ENCODE results near the gene ISG20L2.

Gene ISG20L2

DNA sequence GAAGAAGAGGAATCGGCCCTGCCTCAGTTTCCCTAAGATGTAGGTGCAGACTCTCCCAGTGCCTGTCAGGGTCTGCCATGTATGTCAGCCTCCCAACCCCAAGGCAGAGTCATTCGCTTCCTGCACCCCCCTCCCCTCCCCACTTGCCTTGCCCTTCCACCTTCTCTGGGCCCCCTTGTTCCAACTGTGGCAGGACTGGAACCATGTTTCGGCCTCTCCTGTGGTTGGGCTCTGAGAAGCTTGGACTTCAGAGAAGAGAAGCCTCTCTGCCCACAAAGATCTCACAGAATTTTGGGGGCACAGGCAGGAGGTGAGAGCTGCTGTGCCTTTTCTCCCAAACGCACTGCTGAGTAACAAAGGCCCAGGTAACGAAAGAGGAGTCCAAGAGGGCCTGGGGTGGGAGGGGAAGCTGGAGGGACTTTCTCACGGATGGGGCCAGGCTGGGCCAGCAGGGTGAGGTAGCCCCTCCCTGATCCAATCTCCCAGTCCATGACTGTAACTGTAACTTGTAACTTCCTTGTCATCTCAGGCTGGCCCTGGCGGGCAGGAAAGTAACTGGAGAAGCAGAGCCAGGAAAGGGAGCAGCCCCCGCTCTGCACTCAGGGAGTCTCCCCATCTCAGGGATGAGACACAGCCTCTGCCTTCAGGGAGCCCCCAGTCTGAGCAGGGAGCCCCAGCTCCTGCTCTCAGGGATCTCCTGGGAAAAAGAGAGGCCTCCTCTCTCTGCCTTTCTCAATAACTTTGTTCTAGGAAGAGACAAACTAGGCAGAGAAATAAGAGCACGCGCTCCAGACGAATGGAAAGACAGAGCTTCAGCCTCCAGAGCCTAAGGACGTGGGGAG is 34.5 kb downstream of the ISG20L2 start:
- intact Hi-C loops (cut with DNase I), result no loop called here

DNA sequence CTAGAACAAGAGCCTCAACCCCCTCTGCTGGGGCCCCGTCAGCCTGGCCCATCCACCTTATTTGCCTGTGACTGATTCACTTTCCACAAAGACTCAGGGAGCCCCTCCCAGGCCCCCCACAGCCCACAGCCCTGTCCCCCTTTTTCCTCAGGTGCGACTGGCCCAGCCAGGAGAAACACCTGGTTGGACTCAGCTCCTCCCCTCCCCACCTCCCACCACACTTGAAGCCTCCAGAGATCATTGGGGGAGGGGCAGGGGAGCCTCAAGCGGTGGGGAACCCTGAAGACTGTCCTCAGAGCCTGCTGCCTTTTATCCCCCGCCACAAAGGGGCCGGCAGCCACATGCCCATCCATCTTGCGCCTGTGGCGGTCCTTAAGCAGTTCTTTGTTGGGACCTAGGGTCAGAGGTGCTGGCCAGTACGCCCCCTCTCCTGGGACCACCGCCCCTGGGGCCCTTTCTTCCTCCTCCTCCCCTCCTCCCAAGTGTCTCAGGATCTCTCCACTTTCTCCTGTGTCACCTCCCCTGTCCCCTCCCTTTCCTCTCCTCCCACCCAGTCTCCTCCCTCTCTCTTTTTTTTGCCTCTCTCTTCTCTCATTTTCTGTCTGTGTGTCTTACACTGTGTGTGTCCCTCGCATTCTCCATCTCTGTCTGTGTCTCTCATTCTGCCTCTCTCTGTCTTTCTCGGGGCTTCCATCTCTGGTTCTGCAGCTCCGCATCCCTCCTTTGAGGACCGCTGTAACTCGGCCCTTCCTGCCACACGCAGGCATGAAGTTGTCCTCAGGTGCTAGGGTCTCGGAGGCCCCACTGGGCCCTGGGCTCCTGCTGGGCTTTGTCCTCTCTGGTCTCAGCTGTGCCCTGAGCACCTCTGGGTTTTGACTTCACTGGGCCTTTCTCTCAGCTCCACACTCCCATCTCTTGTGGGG is 35.4 kb downstream of the ISG20L2 start:
- no peak for DNase-seq
- intact Hi-C loops (cut with DNase I), result no loop called here

More for the DNA sequence above, 34.5 kb downstream of the ISG20L2 start:
- no peak for DNase-seq

DNA sequence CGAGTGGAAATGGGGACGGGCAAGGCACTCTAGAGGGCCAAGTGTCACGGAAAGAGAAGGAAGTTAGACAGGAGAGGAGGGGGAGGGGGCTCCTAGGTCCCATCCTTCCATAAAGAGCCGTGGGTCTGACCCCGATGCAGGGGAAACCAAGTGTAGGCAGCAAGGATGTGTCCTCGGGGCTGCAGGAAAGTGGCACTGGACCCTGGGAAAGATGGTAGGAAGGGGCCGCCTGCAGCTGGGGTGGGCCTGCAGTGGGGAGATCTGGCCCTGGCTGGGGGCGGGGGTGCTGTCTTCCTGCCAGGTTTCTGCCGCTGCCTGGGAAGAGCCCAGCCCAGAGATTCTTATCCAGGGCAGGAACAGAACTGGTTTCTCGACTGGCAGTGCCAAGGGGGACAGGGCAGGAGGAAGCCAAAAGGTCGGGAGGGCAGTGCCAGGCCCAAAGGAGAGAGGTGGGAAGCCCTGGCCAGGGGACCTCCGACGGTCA is 36.1 kb downstream of the ISG20L2 start:
- intact Hi-C loops (cut with DNase I), result no loop called here

DNA sequence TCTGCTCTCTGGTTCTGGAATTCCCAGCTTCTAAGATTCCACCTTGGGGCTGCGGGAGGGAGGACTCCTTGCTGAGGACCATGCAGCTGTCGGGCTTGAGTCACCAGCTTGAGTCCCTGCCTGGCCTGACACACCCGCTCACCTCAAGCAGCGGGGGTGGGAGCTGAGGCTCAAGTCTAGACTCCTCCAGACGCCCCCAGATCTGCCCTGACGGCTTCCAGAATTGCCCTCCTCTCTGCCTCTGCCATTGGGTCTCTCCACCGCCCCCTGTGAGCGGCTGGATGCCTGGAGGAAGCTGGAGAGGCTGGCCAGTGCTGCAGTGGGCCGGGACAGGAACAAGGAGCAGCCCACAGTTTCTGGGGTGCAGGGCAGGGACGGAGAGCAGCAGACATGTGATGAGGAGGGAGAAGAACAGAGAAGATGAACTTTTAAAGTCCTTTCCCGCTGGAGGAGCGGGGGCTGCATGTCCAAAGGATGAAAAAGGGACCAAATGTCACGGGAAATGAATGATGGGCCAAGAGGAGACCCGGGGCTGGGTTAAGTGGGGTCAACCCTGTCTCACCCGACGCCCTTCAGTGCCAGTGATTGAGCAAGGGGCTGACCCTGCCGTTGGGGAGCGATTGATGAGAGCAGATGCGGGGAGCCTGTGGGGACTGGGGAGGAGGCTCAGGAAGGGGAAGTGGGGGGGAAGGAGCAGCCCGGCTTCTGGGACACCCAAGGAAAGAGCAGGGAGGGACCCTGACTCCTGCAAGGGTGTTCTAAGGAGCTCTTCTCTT is 36.7 kb downstream of the ISG20L2 start:
- DNase-seq, result no peak
- intact Hi-C loops (cut with DNase I), result no loop called here

More for the DNA sequence above, 36.1 kb downstream of the ISG20L2 start:
- no peak for DNase-seq

DNA sequence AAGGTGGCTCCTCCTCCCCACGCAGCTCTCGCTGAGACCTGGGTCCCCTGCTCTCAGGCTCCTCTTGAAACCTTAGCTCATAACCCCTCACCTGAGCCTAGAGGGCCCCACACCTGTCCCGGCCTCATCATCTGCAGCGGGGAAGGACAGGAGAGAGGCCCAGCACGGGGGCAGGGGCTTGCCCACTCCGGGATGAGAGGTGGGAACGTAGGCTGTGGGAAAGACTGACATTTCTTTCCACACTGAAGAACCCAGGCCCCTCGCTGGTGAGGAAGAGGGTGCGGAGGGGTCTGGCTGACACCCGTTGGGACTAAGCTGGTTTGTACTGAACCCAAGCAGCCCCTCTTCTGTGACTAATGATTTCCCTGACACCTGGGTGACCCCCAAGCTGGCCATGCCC is 37.4 kb downstream of the ISG20L2 start:
- DNase-seq, result no peak

GRCh38 chr1:156690675-156691036 is 37.9 kb downstream of the ISG20L2 start:
- intact Hi-C loops (cut with DNase I), result no loop called here
- DNase-seq, result no peak

More for the DNA sequence above, 37.4 kb downstream of the ISG20L2 start:
- intact Hi-C loops (cut with DNase I), result no loop called here

GRCh38 chr1:156689953-156690674 is 38.5 kb downstream of the ISG20L2 start:
- no peak for DNase-seq
- intact Hi-C loops (cut with DNase I), result loop anchor here (1.0 kb wide), 1 partner anchor 36 kb away; no protein-coding TSS in a partner anchor

- intact Hi-C loops (cut with DNase I), result loop anchor here (1.0 kb wide), 1 partner anchor 37 kb away; no protein-coding TSS in a partner anchor
Observed at GRCh38 chr1:156689035-156689952, 39.3 kb downstream of the ISG20L2 start.

DNA sequence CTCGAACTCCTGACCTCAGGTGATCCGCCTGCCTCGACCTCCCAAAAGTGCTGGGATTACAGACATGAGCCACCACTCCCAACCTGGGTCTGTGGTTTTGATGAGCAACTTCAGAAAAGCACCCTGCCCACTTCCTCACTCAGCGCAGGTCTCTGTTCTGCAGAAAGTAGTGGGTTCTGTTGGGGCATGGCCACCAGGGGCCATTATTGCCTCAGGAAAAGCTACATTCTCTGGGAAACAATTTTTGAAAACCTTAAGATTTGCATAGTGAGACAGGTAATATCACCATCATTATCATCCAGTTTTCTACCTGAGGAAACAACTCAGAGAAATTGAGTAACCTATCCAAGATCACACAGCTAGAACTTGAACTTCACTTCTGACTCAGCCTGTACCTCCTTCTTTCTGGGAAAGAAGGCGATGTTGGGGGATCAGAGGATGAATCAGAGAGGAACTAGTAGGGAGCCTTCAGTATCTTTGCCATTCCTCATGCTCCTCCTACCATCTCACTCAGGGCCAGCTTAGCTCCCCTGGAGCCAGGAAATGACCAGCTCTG is 44.3 kb downstream of the ISG20L2 start:
- DNase-seq, result no peak
- intact Hi-C loops (cut with DNase I), result no loop called here

More at GRCh38 chr1:156689035-156689952, 39.3 kb downstream of the ISG20L2 start:
- DNase-seq, result peak; percentile 41 to 95 (median 74)

DNA sequence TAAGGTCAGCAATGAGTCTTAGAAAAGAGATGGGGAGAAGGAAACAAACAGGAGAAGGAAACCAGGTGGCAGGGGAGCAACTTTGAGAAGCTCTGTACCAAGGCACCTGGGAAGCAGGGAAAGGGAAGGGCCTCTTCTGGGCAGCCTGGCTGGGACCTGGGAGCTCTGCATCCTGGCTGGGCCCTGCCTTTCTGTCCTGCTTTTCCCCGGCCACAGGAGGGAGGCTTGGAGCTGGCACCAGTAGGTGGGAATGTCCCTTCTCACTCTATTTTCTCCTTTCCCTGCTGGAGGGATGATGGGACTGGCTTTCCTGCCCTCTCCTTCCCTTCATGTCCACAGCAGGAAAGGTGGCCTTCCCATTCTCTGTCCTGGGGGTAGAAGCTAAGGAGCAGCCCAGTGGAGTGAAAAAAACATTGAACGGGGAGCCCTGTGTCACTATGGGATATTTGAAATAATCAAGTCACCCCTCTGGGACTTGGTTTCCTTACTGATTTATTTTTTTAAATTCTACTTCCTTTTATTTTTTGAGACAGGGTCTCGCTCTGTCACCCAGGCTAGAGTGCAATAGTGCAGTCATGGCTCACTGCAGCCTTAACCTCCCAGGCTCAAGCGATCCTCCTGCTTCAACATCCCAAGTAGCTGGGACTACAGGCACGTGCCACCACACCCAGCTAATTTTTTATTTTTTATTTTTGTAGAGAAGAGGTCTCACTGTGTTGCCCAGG is 46.2 kb downstream of the ISG20L2 start:
- no peak for DNase-seq
- intact Hi-C loops (cut with DNase I), result no loop called here

DNA sequence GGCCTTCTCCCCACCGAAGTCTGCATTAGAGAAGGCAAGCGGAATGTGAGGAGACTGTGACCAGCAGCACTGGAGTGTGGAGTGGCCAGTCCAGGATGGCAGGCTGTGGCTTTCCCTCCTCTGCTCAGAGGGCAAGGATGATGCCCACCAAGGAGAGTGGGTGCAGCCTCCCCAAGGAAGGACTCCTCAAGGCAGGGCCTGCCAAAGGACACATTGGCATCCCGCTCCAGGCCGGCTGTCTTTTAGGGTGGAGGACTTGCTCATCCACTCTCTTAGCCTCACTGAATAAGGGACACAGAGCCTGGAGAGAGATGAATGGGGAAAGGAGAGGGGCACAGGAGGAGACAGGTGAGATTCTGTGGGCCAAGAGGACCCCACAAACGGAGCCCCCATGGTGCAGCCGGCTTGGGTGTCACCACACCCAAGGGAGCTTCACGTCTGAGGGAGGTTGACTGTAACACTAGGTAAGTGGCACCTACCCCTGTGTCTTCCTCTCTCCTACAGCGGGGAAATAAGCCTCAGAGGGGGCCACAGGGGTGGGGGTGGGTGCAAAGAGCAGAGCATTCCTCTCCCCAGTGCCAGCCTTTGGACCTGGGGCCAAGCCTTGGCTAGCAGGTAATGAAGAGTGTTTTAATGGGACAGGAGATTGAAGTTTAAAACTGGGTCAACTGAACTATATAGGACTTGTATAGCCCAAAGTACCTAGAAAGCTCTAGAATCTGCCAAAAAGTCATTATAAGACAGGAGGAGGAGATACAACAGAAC is 47.2 kb downstream of the ISG20L2 start:
- no peak for DNase-seq
- intact Hi-C loops (cut with DNase I), result no loop called here

DNA sequence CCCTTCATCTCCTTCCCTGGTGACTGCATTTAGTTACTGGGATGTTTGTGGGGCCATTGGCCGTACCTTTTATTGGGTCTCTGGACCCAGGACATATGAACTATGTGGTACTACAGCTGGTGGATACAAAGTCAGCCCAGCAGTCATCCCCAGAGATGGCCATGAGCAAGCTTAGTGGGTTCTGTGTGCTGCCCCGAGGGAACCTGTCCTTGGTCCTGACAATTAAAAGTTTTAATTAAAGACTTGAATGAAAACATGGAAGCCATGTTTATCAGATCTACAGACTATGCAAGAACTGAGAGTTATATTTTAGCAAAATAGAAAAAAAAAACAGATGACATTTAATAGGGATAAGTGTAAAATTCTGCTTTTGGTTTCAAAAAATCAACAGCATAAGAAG is 48.5 kb downstream of the ISG20L2 start:
- intact Hi-C loops (cut with DNase I), result no loop called here
- DNase-seq, result no peak

- intact Hi-C loops (cut with DNase I), result loop anchor here (1.0 to 5.0 kb wide), 2 partner anchors 18 to 51 kb away; no protein-coding TSS in a partner anchor
- peak in 9 of 10 donors; percentile 45 to 97 (median 74) for DNase-seq
Observed at GRCh38 chr1:156677616-156678596, 50.7 kb downstream of the ISG20L2 start.

DNA sequence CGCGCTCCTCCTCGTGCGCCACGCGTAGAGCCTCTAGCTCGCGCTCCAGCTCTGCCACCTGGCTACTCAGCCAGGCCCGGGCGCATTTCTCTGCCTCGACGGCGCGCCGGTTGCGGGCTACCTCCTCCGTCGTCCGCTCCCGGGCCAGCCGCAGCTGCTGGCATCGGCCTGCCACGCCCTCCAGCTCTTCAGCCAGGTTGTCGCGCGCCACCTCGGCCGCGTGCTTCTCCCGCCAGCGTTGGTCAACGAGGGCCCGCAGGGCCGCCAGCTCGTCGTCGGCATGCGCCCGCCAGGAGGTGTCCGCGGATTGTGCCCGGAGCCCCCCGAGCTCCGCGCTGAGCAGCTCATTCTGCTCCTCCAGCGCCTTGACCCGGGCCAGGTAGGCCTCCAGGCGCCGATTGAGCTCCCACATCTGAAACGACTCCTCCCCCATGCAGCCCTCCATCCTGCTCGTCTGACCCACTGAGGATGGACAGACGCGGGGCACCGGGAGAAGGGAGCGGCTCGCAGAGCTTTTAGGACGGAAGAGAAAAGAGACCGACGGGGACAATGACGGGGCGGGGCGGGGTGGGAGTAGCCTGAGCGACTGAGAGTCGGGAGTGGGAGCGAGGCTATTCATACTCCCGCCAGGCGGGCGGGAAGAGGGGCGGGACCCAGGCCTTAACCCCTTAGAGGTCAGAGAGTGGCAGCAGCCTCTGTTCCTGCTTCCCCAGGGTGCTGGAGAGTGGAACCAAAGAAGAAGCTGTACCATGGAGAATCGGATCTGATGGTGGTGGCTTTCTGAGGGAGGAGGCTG is 51.5 kb downstream of the ISG20L2 start, which contains the start of gene NES:
NES (minus strand) TSS at position 588 of the 796 bp plus-strand sequence; CDS start at position 445, 143 bp downstream.
- peak in 6 of 10 donors; percentile 41 to 92 (median 56) for DNase-seq

More for the DNA sequence above, 51.5 kb downstream of the ISG20L2 start, which contains the start of gene NES:
- intact Hi-C loops (cut with DNase I), result loop anchor here (5.0 kb wide), 1 partner anchor 50 kb away; no protein-coding TSS in a partner anchor

All from posterior cingulate gyrus (tissue), 11 donors.